Cardiac fibroblast (primary cell): ENCODE data around the gene SYT2.
"Not testable (repeated sequence)": the region's sequence is repeated elsewhere in the genome, so short reads cannot be mapped to it uniquely, and the experiment has no call there.

Experiments used
- DNase-seq, 2 donors: peaks; one replicate each; pipeline versions ENCODE4 v3.0.0 to v3.0.0-alpha.2; 2010; ENCODE audit warnings: low read depth in 2 of 2
- H3K4me3 ChIP-seq, 2 donors: replicated peaks in 1 of 2; 1 replicate in 1 of 2; 2 replicates in 1 of 2; pipeline ENCODE4 v1.5.1; 2011; ENCODE audit warnings: low read depth in 2 of 2, low read length in 2 of 2, mild to moderate bottlenecking in 2 of 2, moderate library complexity in 1 of 2
- CTCF ChIP-seq: IDR thresholded peaks from one replicate; pipeline ENCODE4 v1.5.1; 2011; ENCODE audit warnings: low read depth, mild to moderate bottlenecking, low read length, inconsistent platforms

The SYT2 gene

GRCh38 chr1:202628646-202629215 is 81.5 kb downstream of the SYT2 start:
- DNase-seq: no peak
- no peak overlapping the region for H3K4me3 ChIP-seq
- no peak for TF ChIP-seq CTCF

- no peak for TF ChIP-seq CTCF
- H3K4me3 ChIP-seq: no peak overlapping the region
- DNase-seq: no peak
Measured at GRCh38 chr1:202627841-202628565, 82.3 kb downstream of the SYT2 start.

- DNase-seq: peak in 1 of 2 donors; percentile 13
- H3K4me3 ChIP-seq: not testable (repeated sequence)
Measured at GRCh38 chr1:202627036-202627435, 83.2 kb downstream of the SYT2 start.

GRCh38 chr1:202625416-202626360 is 84.6 kb downstream of the SYT2 start:
- peak; percentile 68 to 78 for DNase-seq
- peak; percentile 79 for TF ChIP-seq CTCF

GRCh38 chr1:202624781-202625108 is 85.5 kb downstream of the SYT2 start:
- DNase-seq: no peak
- TF ChIP-seq CTCF: no peak

More at GRCh38 chr1:202625416-202626360, 84.6 kb downstream of the SYT2 start:
- H3K4me3 ChIP-seq: no peak overlapping the region

GRCh38 chr1:202624088-202624780 is 86.0 kb downstream of the SYT2 start:
- DNase-seq: no peak
- TF ChIP-seq CTCF: no peak
- H3K4me3 ChIP-seq: no peak overlapping the region

More at GRCh38 chr1:202624781-202625108, 85.5 kb downstream of the SYT2 start:
- H3K4me3 ChIP-seq: no peak overlapping the region

- DNase-seq, H3K4me3 ChIP-seq: not testable (repeated sequence)
Measured at GRCh38 chr1:202623476-202623875, 86.8 kb downstream of the SYT2 start.
